ENCODE results near the gene ATP13A5. TPM values are rescaled to one million over a fixed set of nuclear protein-coding genes. Genes with fewer than 3 reads are reported as not detected.

Gene ATP13A5
- total and polyA plus RNA-seq, 2 experiments from 2014 or later, result not detected

DNA sequence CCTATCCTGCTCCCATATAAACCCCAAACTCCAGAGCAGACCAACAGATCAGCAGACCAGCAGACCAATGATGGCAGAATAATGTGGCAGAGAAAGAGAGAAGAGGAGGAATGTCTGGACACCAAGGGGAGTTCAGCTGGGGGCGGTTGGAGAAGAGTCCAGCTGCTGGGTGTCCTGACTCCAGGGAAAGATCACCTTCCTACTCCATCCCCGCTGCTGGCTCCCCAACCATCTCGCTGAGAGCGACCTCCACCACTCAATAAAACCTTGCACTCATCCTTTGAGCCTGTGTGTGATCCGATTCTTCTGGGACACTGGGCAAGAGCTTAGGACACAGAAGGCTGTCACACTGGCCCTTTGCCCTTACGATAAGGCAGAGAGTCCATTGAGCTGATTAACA, 150.3 kb downstream of the ATP13A5 start:
- Histone ChIP-seq H3K4me1 (ENCODE audit: insufficient read depth) (no peaks in the 10 kb centered on the region), H3F3A (ENCODE audit: insufficient read depth) (no peaks in the 10 kb centered on the region), H3K9ac (no peak overlapping the region), H4K20me1 (ENCODE audit: insufficient read depth) (no peaks in the 10 kb centered on the region), H3K27me3 (replicated peaks; ENCODE audit: insufficient read depth) (no peaks in the 10 kb centered on the region; the same call in 1 of the 2 replicates), H3K36me3 (ENCODE audit: low read depth) (no peaks in the 10 kb centered on the region), H3K9me3 (ENCODE audit: low read depth) (no peaks in the 10 kb centered on the region), H3K9me2 (ENCODE audit: insufficient read depth) (no peaks in the 10 kb centered on the region), H3K4me2 (ENCODE audit: unreplicated experiment) (no peak overlapping the region), H2AFZ (no peak overlapping the region), H3K4me3 (no peak overlapping the region), H3K79me2 (ENCODE audit: insufficient read depth) (no peaks in the 10 kb centered on the region), H3K27ac (no peak overlapping the region)
- 25 to 30% methylated on average over 6 of the region's 6 CpGs for WGBS, 2 experiments (ENCODE audit: low coverage in 1 of 2, low lambda C conversion rate in 2 of 2, missing lambda C conversion rate in 2 of 2)
- DNase-seq, result no peak
- TF ChIP-seq EZH2 (IDR thresholded peaks at IDR 0.05; ENCODE audit: insufficient read depth, poor library complexity, severe bottlenecking) (no peak), EZH2phosphoT487 (IDR thresholded peaks at IDR 0.05; ENCODE audit: insufficient read depth, low read depth) (no peak)
- in situ Hi-C loops (cut with MboI), result no loop called here

DNA sequence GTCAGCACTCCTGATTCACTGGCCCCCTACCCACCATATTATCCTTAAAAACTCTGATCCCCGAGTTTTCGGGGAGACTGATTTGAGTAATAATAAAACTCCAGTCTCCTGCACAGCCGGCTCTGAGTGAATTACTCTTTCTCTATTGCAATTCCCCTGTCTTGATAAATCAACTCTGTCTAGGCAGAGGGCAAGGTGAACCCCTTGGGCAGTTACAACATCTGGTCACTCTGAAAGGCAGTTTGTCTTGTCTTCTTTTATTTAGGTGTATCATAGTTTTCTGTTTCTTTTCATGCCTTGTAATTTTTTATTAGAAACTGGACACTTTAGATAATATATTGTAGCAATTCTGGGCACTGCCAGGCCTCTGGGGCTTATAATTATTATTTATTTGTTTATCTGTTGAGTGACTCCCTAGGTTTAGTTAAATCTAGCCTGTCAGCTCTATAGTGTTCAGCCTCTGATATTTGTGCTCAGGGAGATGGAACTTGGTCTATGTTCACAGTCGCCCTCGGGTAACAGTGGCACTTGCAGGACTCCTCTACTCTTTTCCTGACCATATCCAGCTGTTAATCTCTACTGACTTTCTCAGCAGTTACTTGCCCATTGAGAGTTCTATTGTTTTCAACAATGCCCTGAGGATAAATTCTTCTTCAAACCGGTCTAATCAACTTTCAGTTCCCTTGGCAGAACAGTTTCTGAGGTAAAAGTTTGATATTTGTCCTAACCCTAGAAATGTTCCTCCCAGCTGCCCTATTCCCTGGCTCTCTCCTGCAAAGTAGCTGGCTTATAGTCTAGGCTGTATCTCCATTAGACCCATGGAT, 153.0 kb downstream of the ATP13A5 start:
- Histone ChIP-seq H2AFZ (no peak overlapping the region), H3F3A (ENCODE audit: insufficient read depth) (no peaks in the 10 kb centered on the region), H3K79me2 (ENCODE audit: insufficient read depth) (no peaks in the 10 kb centered on the region), H3K27me3 (replicated peaks; ENCODE audit: insufficient read depth) (no peaks in the 10 kb centered on the region; the same call in 1 of the 2 replicates), H3K4me1 (ENCODE audit: insufficient read depth) (no peaks in the 10 kb centered on the region), H3K9ac (no peak overlapping the region), H3K36me3 (ENCODE audit: low read depth) (no peaks in the 10 kb centered on the region), H3K4me2 (ENCODE audit: unreplicated experiment) (no peak overlapping the region), H3K27ac (no peak overlapping the region), H4K20me1 (ENCODE audit: insufficient read depth) (no peaks in the 10 kb centered on the region), H3K9me3 (ENCODE audit: low read depth) (no peaks in the 10 kb centered on the region), H3K9me2 (ENCODE audit: insufficient read depth) (no peaks in the 10 kb centered on the region), H3K4me3 (no peak overlapping the region)
- DNase-seq, result no peak
- TF ChIP-seq EZH2 (IDR thresholded peaks at IDR 0.05; ENCODE audit: insufficient read depth, poor library complexity, severe bottlenecking), result no peak
- no peak for TF ChIP-seq EZH2phosphoT487 (IDR thresholded peaks at IDR 0.05; ENCODE audit: insufficient read depth, low read depth)
- in situ Hi-C loops (cut with MboI), result no loop called here
- 37 to 41% methylated on average over 6 of the region's 6 CpGs for WGBS, 2 experiments (ENCODE audit: low coverage in 1 of 2, low lambda C conversion rate in 2 of 2, missing lambda C conversion rate in 2 of 2)

Other genes with a start within 250 kb of the ATP13A5 start
- gene PLAAT1, start 137.5 kb downstream of the ATP13A5 start, total RNA-seq (2014; rRNA removed; shearing (Covaris generic)), result not detected in 2 replicates
- not detected in 2 replicates for gene PLAAT1, start 137.5 kb downstream of the ATP13A5 start, polyA plus RNA-seq (2016; fragmentation: Nextera tagmentation; extraction: Ambion mirVana)
- gene ATP13A4, start 176.1 kb upstream of the ATP13A5 start, total RNA-seq (2014; rRNA removed; shearing (Covaris generic)), result not detected in 2 replicates
- not detected in 2 replicates for gene ATP13A4, start 176.1 kb upstream of the ATP13A5 start, polyA plus RNA-seq (2016; fragmentation: Nextera tagmentation; extraction: Ambion mirVana)
- 42.2 and 51.5 TPM in 2 replicates for gene OPA1, start 214.5 kb upstream of the ATP13A5 start, total RNA-seq (2014; rRNA removed; shearing (Covaris generic))
- 29.0 and 31.7 TPM in 2 replicates for gene OPA1, start 214.5 kb upstream of the ATP13A5 start, polyA plus RNA-seq (2016; fragmentation: Nextera tagmentation; extraction: Ambion mirVana)